WERI-Rb-1 (cell line): Measurements from ENCODE around the gene MAGEA9B.
"Not testable (repeated sequence)": the region's sequence is repeated elsewhere in the genome, so short reads cannot be mapped to it uniquely, and the experiment has no call there.

ENCODE experiments used
- DNase-seq: peaks from one replicate; pipeline ENCODE4 v3.0.0-alpha.2; 2020
- H3K27ac ChIP-seq: fragments of 250-450 bp; sonication (Bioruptor Pico); 2 replicates; pipeline ENCODE4 v1.5.1; 2020; ENCODE audit warnings: mild to moderate bottlenecking, moderate library complexity
- H3K27me3 ChIP-seq: fragments of 250-450 bp; sonication (Bioruptor Pico); 2 replicates; pipeline ENCODE4 v1.5.1; 2021; ENCODE audit warnings: mild to moderate bottlenecking, low read depth, moderate library complexity; ENCODE audit not compliant: insufficient read depth, severe bottlenecking
- H3K36me3 ChIP-seq: fragments of 250-450 bp; sonication (Bioruptor Pico); 2 replicates; pipeline ENCODE4 v1.5.1; 2020; ENCODE audit warnings: mild to moderate bottlenecking, moderate library complexity
- H3K4me3 ChIP-seq: 2 replicates; pipeline ENCODE4 v1.5.1; 2011; ENCODE audit warnings: low read depth, mild to moderate bottlenecking, control low read depth, low read length
- H3K9me3 ChIP-seq: fragments of 250-450 bp; sonication (Bioruptor Pico); 2 replicates; pipeline ENCODE4 v1.5.1; 2021; ENCODE audit warnings: mild to moderate bottlenecking, moderate library complexity; ENCODE audit not compliant: severe bottlenecking
- CTCF ChIP-seq: IDR thresholded peaks from 2 replicates; pipeline ENCODE4 v1.5.1; 2011; ENCODE audit warnings: low read depth, mild to moderate bottlenecking, control low read depth, inconsistent platforms, low read length

MAGEA9B gene

GRCh38 chrX:149628280-149628679, 41.0 kb upstream of the MAGEA9B start:
- no peaks in the 10 kb centered on the region for H3K36me3 ChIP-seq
- TF ChIP-seq CTCF, result no peak
- H3K27ac ChIP-seq, result no peak overlapping the region
- no peak for DNase-seq
- H3K27me3 ChIP-seq, result peaks cover 10% of the 10 kb centered on the region
- H3K4me3 ChIP-seq, result no peak overlapping the region
- no peaks in the 10 kb centered on the region for H3K9me3 ChIP-seq

GRCh38 chrX:149626829-149627228, 39.6 kb upstream of the MAGEA9B start:
- not testable (repeated sequence) for H3K9me3 ChIP-seq, H3K27me3 ChIP-seq, H3K36me3 ChIP-seq, H3K4me3 ChIP-seq, DNase-seq, H3K27ac ChIP-seq

- H3K27me3 ChIP-seq, result not testable (repeated sequence)
Measured at GRCh38 chrX:149619662-149620061, 32.4 kb upstream of the MAGEA9B start.

GRCh38 chrX:149618871-149619270, 31.6 kb upstream of the MAGEA9B start:
- no peak for DNase-seq
- no peak overlapping the region for H3K4me3 ChIP-seq
- H3K27me3 ChIP-seq, result no peaks in the 10 kb centered on the region
- H3K9me3 ChIP-seq, result no peaks in the 10 kb centered on the region
- no peak overlapping the region for H3K27ac ChIP-seq
- H3K36me3 ChIP-seq, result no peaks in the 10 kb centered on the region
- no peak for TF ChIP-seq CTCF

More at GRCh38 chrX:149619662-149620061, 32.4 kb upstream of the MAGEA9B start:
- H3K36me3 ChIP-seq, DNase-seq, H3K4me3 ChIP-seq, H3K27ac ChIP-seq, H3K9me3 ChIP-seq: not testable (repeated sequence)

GRCh38 chrX:149611623-149612175, 24.4 kb upstream of the MAGEA9B start:
- Histone ChIP-seq H3K4me3 (no peak overlapping the region), H3K9me3 (peaks cover 4% of the 10 kb centered on the region), H3K36me3 (no peaks in the 10 kb centered on the region), H3K27me3 (peaks cover 2% of the 10 kb centered on the region), H3K27ac (no peak overlapping the region)
- no peak for DNase-seq
- TF ChIP-seq CTCF, result no peak

GRCh38 chrX:149610511-149610910, 23.3 kb upstream of the MAGEA9B start:
- no peak for TF ChIP-seq CTCF
- Histone ChIP-seq H3K9me3 (peaks cover 4% of the 10 kb centered on the region), H3K36me3 (no peaks in the 10 kb centered on the region), H3K4me3 (no peak overlapping the region), H3K27ac (no peak overlapping the region), H3K27me3 (peaks cover 2% of the 10 kb centered on the region)
- DNase-seq, result no peak

- TF ChIP-seq CTCF, result no peak
- Histone ChIP-seq H3K27me3 (peaks cover 7% of the 10 kb centered on the region), H3K4me3 (no peak overlapping the region), H3K9me3 (no peaks in the 10 kb centered on the region), H3K27ac (no peak overlapping the region), H3K36me3 (no peaks in the 10 kb centered on the region)
- no peak for DNase-seq
Measured at GRCh38 chrX:149607699-149608098, 20.4 kb upstream of the MAGEA9B start.

- H3K27me3 ChIP-seq, H3K36me3 ChIP-seq, DNase-seq, H3K9me3 ChIP-seq, H3K27ac ChIP-seq, H3K4me3 ChIP-seq: not testable (repeated sequence)
Measured at GRCh38 chrX:149605248-149605885, 18.1 kb upstream of the MAGEA9B start.
